ENCODE measurements around the gene VWA2.
A peak's percentile ranks its signal among the peaks of the same experiment; 100 is the strongest.
"Not testable (repeated sequence)": the region's sequence is repeated elsewhere in the genome, so short reads cannot be mapped to it uniquely, and the experiment has no call there.

The VWA2 gene

GRCh38 chr10:114332301-114333192 lies 93.5 kb downstream of the VWA2 start:
- Histone ChIP-seq H3K27ac (no peak overlapping the region), H3K4me3 (no peak overlapping the region)

GRCh38 chr10:114333441-114333840 lies 94.4 kb downstream of the VWA2 start:
- H3K27ac ChIP-seq: not testable (repeated sequence)

GRCh38 chr10:114334301-114334700 lies 95.2 kb downstream of the VWA2 start:
- H3K4me3 ChIP-seq: no peak overlapping the region
- H3K27ac ChIP-seq: no peak overlapping the region

More at GRCh38 chr10:114333441-114333840, 94.4 kb downstream of the VWA2 start:
- not testable (repeated sequence) for H3K4me3 ChIP-seq

- Histone ChIP-seq H3K27ac (no peak overlapping the region), H3K4me3 (no peak overlapping the region)
Observed at GRCh38 chr10:114335614-114336013, 96.6 kb downstream of the VWA2 start.

- Histone ChIP-seq H3K27ac (peak overlapping the region in 1 of 21 experiments; percentile 29), H3K4me3 (no peak overlapping the region)
Observed at GRCh38 chr10:114336823-114337509, 97.9 kb downstream of the VWA2 start.

GRCh38 chr10:114337510-114338462 lies 98.7 kb downstream of the VWA2 start:
- Histone ChIP-seq H3K4me3 (no peak overlapping the region), H3K27ac (peak overlapping the region in 4 of 21 experiments; percentile 2 to 43 (median 29))

GRCh38 chr10:114340816-114341215 lies 101.8 kb downstream of the VWA2 start:
- H3K27ac ChIP-seq: no peak overlapping the region
- H3K4me3 ChIP-seq: no peak overlapping the region
